Hypothalamus (tissue), 51 donors: ENCODE data around the gene PBX1.

Experiments
- DNase-seq, 51 donors: peaks; one replicate each; lab custom pipeline; 2025; lab: John Stamatoyannopoulos, UW

The PBX1 gene

GRCh38 chr1:164660412-164660772 lies 101.4 kb downstream of the PBX1 start:
- no peak for DNase-seq

DNA sequence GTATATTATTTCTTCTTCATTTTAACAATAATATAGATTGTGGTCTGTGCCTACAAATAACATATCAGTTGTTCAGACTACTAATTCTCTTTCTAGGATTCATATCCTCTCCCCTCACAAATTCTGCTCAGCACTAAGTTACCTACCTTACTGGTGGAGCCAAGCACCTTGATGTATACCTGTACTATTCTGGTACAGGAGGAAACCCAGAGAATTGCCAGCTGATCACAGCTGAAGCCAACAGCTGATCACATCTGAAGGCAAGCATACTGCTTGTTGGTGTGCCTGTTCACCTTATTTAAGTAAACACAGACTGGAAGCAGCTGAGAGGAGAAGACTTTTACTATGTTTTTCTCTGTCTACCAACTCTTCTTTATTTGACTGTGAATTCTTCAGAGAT lies 101.8 kb downstream of the PBX1 start:
- DNase-seq = no peak

DNA sequence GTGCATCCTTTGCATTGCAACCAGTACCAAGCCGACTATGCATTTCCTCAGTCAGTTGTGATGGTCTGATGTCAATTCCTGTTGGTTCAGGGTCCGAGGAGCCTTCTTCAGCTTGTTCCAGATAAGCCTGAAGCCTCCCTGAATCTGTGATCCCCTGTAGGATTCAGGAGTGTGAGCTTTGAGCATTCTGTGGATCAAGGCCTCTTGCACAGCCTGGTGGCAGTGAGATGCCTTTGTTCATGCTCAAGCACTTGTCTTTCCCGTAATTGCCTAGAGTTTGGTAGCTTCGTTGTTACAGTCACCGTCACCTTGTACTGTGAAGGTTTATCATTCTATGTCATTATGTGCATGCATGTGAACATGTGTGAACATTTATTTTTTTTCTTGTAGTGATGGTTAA lies 103.5 kb downstream of the PBX1 start:
- no peak for DNase-seq

DNA sequence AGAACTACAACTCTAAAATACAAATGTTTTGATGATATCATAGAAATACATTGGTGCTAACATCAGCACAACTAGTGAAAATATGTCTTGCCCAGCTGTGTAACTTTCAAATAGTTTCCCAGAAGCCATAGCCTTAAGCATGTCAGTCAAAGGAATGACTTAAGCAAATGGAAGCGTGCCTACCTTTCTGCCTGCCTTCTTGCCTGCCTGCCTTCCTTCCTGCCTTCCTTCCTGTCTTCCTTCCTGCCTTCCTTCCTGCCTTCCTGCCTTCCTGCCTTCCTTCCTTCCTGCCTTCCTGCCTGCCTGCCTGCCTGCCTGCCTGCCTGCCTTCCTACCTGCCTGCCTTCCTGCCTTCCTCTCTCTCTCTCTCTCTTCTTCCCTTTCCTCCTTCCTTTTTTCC lies 104.0 kb downstream of the PBX1 start:
- DNase-seq = no peak

- no peak for DNase-seq
These were observed 105.1 kb downstream of the PBX1 start for GRCh38 chr1:164664127-164664526.

GRCh38 chr1:164667001-164667400 lies 108.0 kb downstream of the PBX1 start:
- DNase-seq = no peak

GRCh38 chr1:164667600-164667999 lies 108.6 kb downstream of the PBX1 start:
- DNase-seq = no peak

DNA sequence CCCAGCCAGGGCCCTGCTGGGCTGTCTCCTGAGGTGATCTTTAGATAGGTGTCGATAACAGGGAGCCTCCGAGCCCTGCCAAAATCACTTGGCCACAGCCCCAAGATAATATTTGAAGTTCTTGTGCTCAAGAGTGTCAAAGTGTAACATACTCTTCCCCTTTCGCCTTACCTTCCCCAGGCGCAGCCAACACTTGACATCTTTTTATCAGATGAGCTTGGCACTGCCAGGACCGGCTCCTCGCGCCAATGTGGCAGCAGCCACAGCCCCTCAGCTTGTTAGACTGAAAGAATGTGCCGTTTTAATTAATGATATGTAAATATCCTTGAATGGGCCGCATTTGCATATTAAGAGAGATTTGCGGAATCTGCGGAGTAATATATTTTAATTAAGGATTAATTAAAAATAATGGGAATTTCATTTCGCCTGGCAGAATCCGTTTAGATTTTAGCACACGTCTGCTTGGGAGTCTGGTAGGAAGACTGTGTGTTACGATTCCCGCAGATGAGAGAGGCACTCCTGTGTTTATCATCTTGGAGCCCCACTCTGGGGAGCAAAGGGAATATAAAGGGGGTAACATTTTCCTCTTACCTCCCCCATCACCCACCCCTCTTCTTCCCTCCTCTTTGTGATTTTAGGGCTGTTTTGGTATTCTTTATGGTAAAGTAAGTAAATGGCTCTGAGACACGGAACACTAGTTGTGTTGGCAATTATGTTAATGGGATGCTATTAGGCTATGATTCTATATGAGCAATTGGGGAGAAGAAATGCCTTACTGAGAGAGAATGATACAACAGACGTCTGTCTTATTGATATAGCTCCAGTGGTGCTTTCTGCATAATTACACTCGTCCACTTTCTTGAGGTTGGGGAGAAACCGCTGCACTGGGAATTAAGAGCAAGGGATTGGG lies 109.8 kb downstream of the PBX1 start:
- DNase-seq = no peak

GRCh38 chr1:164670026-164670425 lies 111.0 kb downstream of the PBX1 start:
- no peak for DNase-seq

DNA sequence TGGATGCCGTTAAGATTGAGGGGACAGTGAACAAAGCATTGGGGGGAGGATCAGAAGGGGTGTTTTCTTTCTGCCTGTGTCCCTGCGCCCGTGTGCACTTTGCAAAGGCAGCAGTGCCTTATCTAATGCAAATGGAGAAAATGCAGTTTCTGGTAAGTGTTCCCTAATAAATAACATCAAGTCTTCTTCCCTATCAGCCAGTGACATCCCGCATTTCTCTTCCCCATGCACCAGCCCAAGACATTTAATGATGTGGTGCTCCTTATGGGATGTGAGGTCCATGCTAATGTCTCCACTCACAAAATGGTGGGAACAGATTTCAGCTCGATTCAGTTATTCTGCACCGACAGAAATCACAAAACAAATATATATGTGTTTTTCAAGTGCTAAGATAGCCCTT lies 111.8 kb downstream of the PBX1 start:
- no peak for DNase-seq

- DNase-seq = no peak
These were observed 112.5 kb downstream of the PBX1 start for GRCh38 chr1:164671323-164671965.

DNA sequence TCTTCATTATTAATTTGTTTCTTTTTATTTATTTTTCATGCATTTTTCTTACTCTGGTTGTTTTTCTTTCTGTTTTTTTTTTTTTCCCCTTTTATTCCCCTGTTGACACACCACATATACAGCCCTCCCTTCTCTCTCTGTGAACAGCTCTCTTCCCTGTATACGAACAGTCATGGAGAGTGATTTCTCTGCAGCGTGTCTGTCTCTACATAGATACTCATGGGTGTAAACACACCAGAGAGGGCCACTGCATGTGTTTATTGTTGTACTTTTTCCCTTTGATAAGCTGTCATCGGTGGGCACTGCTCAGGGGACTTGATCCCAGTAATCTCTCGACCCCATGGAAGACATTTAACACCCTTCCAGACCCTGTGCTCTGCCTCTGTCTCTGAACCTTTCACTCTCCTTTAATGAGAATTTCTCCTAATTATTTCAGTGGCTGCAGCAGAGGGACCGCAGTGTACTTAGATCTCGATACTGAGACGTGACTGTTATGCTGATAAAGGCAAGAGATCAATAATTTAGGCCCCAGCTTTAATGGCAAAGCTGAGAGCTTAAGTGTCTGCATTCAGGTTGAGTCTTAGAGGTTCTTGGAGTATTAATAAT lies 113.1 kb downstream of the PBX1 start:
- no peak for DNase-seq

DNA sequence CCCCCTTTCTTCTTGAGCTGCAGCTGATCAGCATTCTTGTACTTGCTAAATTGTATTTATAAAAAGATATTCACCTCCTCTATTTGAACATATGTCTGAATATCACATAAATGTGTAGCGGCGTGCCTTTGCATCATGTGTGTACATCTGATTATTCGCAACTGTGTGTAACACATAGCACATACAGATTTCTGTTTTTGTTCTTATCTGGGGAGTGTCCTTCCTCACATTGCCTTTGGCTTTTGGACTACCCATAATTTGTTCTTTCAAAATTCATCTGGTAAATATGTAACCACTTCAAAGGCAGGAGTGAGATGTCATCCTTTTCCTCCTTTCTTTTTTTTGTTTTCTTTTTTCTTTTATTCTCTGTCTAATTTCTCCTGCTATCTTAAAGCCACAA lies 113.6 kb downstream of the PBX1 start:
- no peak for DNase-seq

DNA sequence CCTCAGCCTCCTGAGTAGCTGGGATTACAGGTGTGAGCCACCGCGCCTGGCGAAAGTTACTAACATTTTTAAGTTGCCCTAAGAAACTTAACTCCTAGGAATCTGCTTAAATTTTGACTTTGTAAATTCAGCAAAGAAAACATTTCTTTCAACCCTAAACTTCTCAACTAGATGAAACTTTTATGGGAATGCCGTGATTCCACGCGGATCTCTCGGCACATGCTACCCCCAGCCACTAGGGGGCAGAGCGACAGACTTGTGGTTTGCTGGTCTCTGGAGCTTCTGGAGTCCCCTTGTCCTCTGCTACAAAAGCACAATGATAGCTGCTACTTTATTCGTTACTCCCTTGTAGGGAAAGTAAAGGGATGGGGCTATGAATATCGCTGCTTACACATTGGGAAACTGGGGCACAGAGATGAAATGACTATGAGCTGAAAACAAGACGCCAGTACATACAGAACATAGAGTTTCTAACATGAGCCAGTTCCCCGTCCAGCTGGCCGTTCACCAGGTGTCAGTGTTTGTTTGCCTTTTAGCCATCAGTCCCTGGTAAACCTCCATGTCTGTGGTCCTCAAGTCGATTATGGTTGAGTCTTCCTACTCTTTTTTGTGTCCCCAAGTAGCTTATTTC lies 114.7 kb downstream of the PBX1 start:
- DNase-seq = no peak

DNA sequence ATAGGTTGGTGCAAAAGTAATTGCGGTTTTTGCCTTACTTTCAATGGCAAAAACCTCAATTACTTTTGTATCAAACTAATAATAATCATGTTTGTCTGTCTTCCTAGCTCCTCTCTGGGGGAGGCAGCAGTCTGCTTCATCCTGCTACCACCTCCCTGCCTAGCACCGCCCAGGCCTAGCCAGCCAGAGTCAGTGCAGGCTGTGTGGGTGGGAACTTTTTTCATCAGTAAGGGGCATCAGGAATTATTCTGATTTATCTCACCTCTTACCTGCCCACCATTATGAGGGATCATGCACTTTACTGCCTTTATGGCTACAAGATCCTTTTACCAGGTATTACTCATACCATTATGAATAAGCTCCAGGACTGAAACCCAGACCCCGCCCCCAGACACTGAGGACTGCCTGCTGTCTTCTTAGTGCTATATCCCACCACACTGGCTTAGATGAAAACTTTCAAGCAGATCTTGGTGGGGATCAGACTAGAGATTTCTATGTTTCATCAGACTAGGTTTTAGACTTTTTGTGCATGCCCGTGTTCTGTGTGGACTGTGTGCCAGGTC lies 116.4 kb downstream of the PBX1 start:
- DNase-seq = no peak

- DNase-seq = peak in 5 of 51 donors; percentile 7 to 20 (median 14)
These were observed 119.2 kb downstream of the PBX1 start for GRCh38 chr1:164678136-164678700.

DNA sequence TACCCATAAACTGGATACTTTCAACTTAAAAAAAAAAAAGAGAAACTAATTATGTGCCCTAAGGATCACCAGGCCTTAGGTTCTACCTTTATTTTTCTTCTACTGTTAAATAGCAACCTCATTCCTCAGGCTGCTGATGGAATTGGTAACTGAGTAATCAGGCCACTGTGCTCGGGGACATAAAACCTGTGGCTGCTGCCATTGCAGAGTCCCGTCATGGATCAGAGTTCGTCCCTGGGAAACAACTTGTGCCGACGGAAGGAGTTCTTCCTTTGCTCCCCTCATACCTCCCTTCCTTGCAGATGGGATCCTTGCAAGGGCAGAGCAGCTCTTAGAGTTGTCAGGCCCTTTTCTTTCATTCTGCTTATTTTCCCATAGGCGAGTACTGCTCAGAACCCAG lies 123.6 kb downstream of the PBX1 start:
- DNase-seq = no peak

- DNase-seq = no peak
These were observed 124.3 kb downstream of the PBX1 start for GRCh38 chr1:164683235-164683634.

GRCh38 chr1:164685266-164686035 lies 126.5 kb downstream of the PBX1 start:
- no peak for DNase-seq

DNA sequence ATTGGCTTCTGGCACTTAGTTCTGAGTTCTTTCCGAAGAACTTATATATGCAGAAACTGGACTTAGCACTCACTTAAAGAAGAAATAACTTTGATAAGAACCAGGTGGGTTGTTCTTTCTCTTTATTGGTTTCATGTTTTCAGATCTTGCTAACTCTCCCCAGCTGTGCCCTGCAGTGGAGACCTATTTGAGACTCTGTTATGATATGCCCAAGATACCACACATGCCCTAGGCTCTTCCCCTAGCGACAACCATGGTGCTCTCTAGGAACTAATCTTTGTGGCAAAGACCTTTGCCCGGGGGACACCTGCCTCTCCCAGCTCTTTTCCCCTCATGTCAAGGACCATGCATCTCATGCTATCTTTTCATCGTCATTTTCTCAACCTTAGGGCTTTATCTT lies 128.8 kb downstream of the PBX1 start:
- DNase-seq = no peak
